GM19395 (cell line): Measurements from ENCODE around the gene HOXC9.
"Not testable (repeated sequence)": the region's sequence is repeated elsewhere in the genome, so short reads cannot be mapped to it uniquely, and the experiment has no call there.

Source experiments
- ATAC-seq: cut with Tn5 transposase; IDR thresholded peaks from one replicate; pipeline ENCODE4 v1.9.1; 2021; ENCODE audit warnings: mild to moderate bottlenecking, moderate library complexity; ENCODE audit not compliant: unreplicated experiment

Gene HOXC9

GRCh38 chr12:54036620-54037359 is 36.8 kb downstream of the HOXC9 start:
- ATAC-seq = no peak

GRCh38 chr12:54037360-54038283 is 37.7 kb downstream of the HOXC9 start:
- ATAC-seq = no peak

GRCh38 chr12:54038284-54038870 is 38.4 kb downstream of the HOXC9 start:
- no peak for ATAC-seq

GRCh38 chr12:54038871-54039414 is 39.0 kb downstream of the HOXC9 start:
- ATAC-seq = no peak

GRCh38 chr12:54039417-54040147 is 39.6 kb downstream of the HOXC9 start:
- ATAC-seq = no peak

- ATAC-seq = no peak
These were observed 40.2 kb downstream of the HOXC9 start for GRCh38 chr12:54040148-54040494.

GRCh38 chr12:54040648-54041047 is 40.7 kb downstream of the HOXC9 start:
- ATAC-seq = no peak

GRCh38 chr12:54041097-54041690 is 41.2 kb downstream of the HOXC9 start:
- ATAC-seq = no peak

- ATAC-seq = not testable (repeated sequence)
These were observed 42.1 kb downstream of the HOXC9 start for GRCh38 chr12:54042033-54042432.

GRCh38 chr12:54042970-54043853 is 43.3 kb downstream of the HOXC9 start:
- no peak for ATAC-seq

GRCh38 chr12:54044425-54045103 is 44.6 kb downstream of the HOXC9 start:
- no peak for ATAC-seq

- ATAC-seq = no peak
These were observed 45.4 kb downstream of the HOXC9 start for GRCh38 chr12:54045401-54045800.

GRCh38 chr12:54045868-54046521 is 46.0 kb downstream of the HOXC9 start:
- no peak for ATAC-seq

- no peak for ATAC-seq
These were observed 46.8 kb downstream of the HOXC9 start for GRCh38 chr12:54046809-54047159.

GRCh38 chr12:54047160-54047963 is 47.4 kb downstream of the HOXC9 start:
- ATAC-seq = no peak

GRCh38 chr12:54047964-54048303 is 48.0 kb downstream of the HOXC9 start:
- ATAC-seq = no peak

- no peak for ATAC-seq
These were observed 48.6 kb downstream of the HOXC9 start for GRCh38 chr12:54048406-54049093.
